ENCODE data around the gene SLC22A16. TPM values are rescaled to one million over a fixed set of nuclear protein-coding genes. Genes with fewer than 3 reads are reported as not detected.
"Not testable (repeated sequence)": the region's sequence is repeated elsewhere in the genome, so short reads cannot be mapped to it uniquely, and the experiment has no call there.

The SLC22A16 gene
- not detected in 2 replicates for total RNA-seq

GRCh38 chr6:110476046-110476849, at the start of gene SLC22A16:
Gene SLC22A16 (minus strand): TSS chr6:110476613. CDS start chr6:110476574, 39 bp downstream.
- intact Hi-C loops (cut with micrococcal nuclease), result no loop called here
- Mint-ChIP-seq H3K4me1 (peaks cover 6% of the 10 kb centered on the region), H3K27ac (no peak within 1 kb of the TSS), H3K9me3 (peaks cover 5% of the 10 kb centered on the region), H3K36me3 (ENCODE audit: low read depth) (no peaks in the 10 kb centered on the region), H3K27me3 (peaks cover 39% of the 10 kb centered on the region), H3K4me3 (peak within 1 kb of the TSS; percentile 64)
- no peak for DNase-seq

GRCh38 chr6:110525001-110525400, 48.6 kb upstream of the SLC22A16 start:
- Mint-ChIP-seq H3K9me3 (no peaks in the 10 kb centered on the region), H3K36me3 (ENCODE audit: low read depth) (no peaks in the 10 kb centered on the region), H3K27me3 (peaks cover 2% of the 10 kb centered on the region), H3K4me3 (no peak overlapping the region), H3K4me1 (peaks cover 9% of the 10 kb centered on the region), H3K27ac (no peak overlapping the region)
- DNase-seq, result no peak
- intact Hi-C loops (cut with micrococcal nuclease), result loop anchor here (5.0 kb wide), 2 partner anchors 292 to 682 kb away; partner anchors contain the start of gene CDK19

GRCh38 chr6:110524305-110524704, 47.9 kb upstream of the SLC22A16 start:
- DNase-seq, result no peak
- H3K27me3 Mint-ChIP-seq, result peaks cover 2% of the 10 kb centered on the region
- no peak overlapping the region for H3K4me3 Mint-ChIP-seq
- no peaks in the 10 kb centered on the region for H3K36me3 Mint-ChIP-seq (ENCODE audit: low read depth)
- intact Hi-C loops (cut with micrococcal nuclease), result no loop called here
- H3K27ac Mint-ChIP-seq, result no peak overlapping the region
- peaks cover 5% of the 10 kb centered on the region for H3K4me1 Mint-ChIP-seq
- H3K9me3 Mint-ChIP-seq, result no peaks in the 10 kb centered on the region

GRCh38 chr6:110523451-110524021, 47.1 kb upstream of the SLC22A16 start:
- H3K4me1 Mint-ChIP-seq, result no peaks in the 10 kb centered on the region
- no peak overlapping the region for H3K27ac Mint-ChIP-seq
- no peaks in the 10 kb centered on the region for H3K9me3 Mint-ChIP-seq
- H3K36me3 Mint-ChIP-seq (ENCODE audit: low read depth), result no peaks in the 10 kb centered on the region
- H3K4me3 Mint-ChIP-seq, result no peak overlapping the region
- peaks cover 2% of the 10 kb centered on the region for H3K27me3 Mint-ChIP-seq
- DNase-seq, result no peak
- intact Hi-C loops (cut with micrococcal nuclease), result no loop called here

- no peak for DNase-seq
- intact Hi-C loops (cut with micrococcal nuclease), result no loop called here
- Mint-ChIP-seq H3K9me3 (no peaks in the 10 kb centered on the region), H3K4me3 (no peak overlapping the region), H3K27ac (no peak overlapping the region), H3K27me3 (peaks cover 2% of the 10 kb centered on the region), H3K36me3 (ENCODE audit: low read depth) (no peaks in the 10 kb centered on the region), H3K4me1 (no peaks in the 10 kb centered on the region)
Measured at GRCh38 chr6:110522427-110522826, 46.0 kb upstream of the SLC22A16 start.

- Mint-ChIP-seq H3K27ac (no peak overlapping the region), H3K36me3 (ENCODE audit: low read depth) (no peaks in the 10 kb centered on the region), H3K27me3 (peaks cover 5% of the 10 kb centered on the region), H3K9me3 (no peaks in the 10 kb centered on the region), H3K4me1 (no peaks in the 10 kb centered on the region), H3K4me3 (no peak overlapping the region)
- DNase-seq, result no peak
- intact Hi-C loops (cut with micrococcal nuclease), result no loop called here
Measured at GRCh38 chr6:110520992-110521543, 44.7 kb upstream of the SLC22A16 start.

GRCh38 chr6:110520209-110520965, 44.0 kb upstream of the SLC22A16 start:
- H3K4me3 Mint-ChIP-seq, result no peak overlapping the region
- intact Hi-C loops (cut with micrococcal nuclease), result no loop called here
- no peaks in the 10 kb centered on the region for H3K36me3 Mint-ChIP-seq (ENCODE audit: low read depth)
- peaks cover 5% of the 10 kb centered on the region for H3K27me3 Mint-ChIP-seq
- no peaks in the 10 kb centered on the region for H3K4me1 Mint-ChIP-seq
- no peaks in the 10 kb centered on the region for H3K9me3 Mint-ChIP-seq
- no peak overlapping the region for H3K27ac Mint-ChIP-seq
- DNase-seq, result no peak

GRCh38 chr6:110517601-110518281, 41.3 kb upstream of the SLC22A16 start:
- no peaks in the 10 kb centered on the region for H3K4me1 Mint-ChIP-seq
- DNase-seq, result no peak
- intact Hi-C loops (cut with micrococcal nuclease), result no loop called here
- H3K9me3 Mint-ChIP-seq, result no peaks in the 10 kb centered on the region
- no peak overlapping the region for H3K27ac Mint-ChIP-seq
- no peak overlapping the region for H3K4me3 Mint-ChIP-seq
- H3K27me3 Mint-ChIP-seq, result peaks cover 17% of the 10 kb centered on the region
- H3K36me3 Mint-ChIP-seq (ENCODE audit: low read depth), result no peaks in the 10 kb centered on the region

GRCh38 chr6:110517034-110517433, 40.6 kb upstream of the SLC22A16 start:
- intact Hi-C loops (cut with micrococcal nuclease), result no loop called here
- Mint-ChIP-seq H3K4me3 (no peak overlapping the region), H3K27me3 (peaks cover 20% of the 10 kb centered on the region)

GRCh38 chr6:110514818-110515217, 38.4 kb upstream of the SLC22A16 start:
- no peaks in the 10 kb centered on the region for H3K36me3 Mint-ChIP-seq (ENCODE audit: low read depth)
- intact Hi-C loops (cut with micrococcal nuclease), result no loop called here
- peaks cover 24% of the 10 kb centered on the region for H3K27me3 Mint-ChIP-seq
- no peak overlapping the region for H3K4me3 Mint-ChIP-seq
- no peak for DNase-seq
- H3K9me3 Mint-ChIP-seq, result no peaks in the 10 kb centered on the region
- H3K4me1 Mint-ChIP-seq, result no peaks in the 10 kb centered on the region
- H3K27ac Mint-ChIP-seq, result no peak overlapping the region

More at GRCh38 chr6:110517034-110517433, 40.6 kb upstream of the SLC22A16 start:
- H3K9me3 Mint-ChIP-seq, result no peaks in the 10 kb centered on the region
- H3K4me1 Mint-ChIP-seq, result no peaks in the 10 kb centered on the region
- H3K27ac Mint-ChIP-seq, result no peak overlapping the region
- no peaks in the 10 kb centered on the region for H3K36me3 Mint-ChIP-seq (ENCODE audit: low read depth)
- no peak for DNase-seq

GRCh38 chr6:110512991-110513390, 36.6 kb upstream of the SLC22A16 start:
- H3K27ac Mint-ChIP-seq, result no peak overlapping the region
- H3K36me3 Mint-ChIP-seq (ENCODE audit: low read depth), result no peaks in the 10 kb centered on the region
- no peak for DNase-seq
- intact Hi-C loops (cut with micrococcal nuclease), result no loop called here
- H3K4me1 Mint-ChIP-seq, result no peaks in the 10 kb centered on the region
- no peak overlapping the region for H3K4me3 Mint-ChIP-seq
- H3K9me3 Mint-ChIP-seq, result no peaks in the 10 kb centered on the region
- peaks cover 28% of the 10 kb centered on the region for H3K27me3 Mint-ChIP-seq

- peaks cover 28% of the 10 kb centered on the region for H3K27me3 Mint-ChIP-seq
- H3K4me1 Mint-ChIP-seq; intact Hi-C loops (cut with micrococcal nuclease); H3K27ac Mint-ChIP-seq; H3K36me3 Mint-ChIP-seq (ENCODE audit: low read depth); DNase-seq; H3K9me3 Mint-ChIP-seq; H3K4me3 Mint-ChIP-seq: not testable (repeated sequence)
Measured at GRCh38 chr6:110512549-110512948, 36.1 kb upstream of the SLC22A16 start.

- no peak for DNase-seq
- intact Hi-C loops (cut with micrococcal nuclease), result no loop called here
- peaks cover 25% of the 10 kb centered on the region for H3K27me3 Mint-ChIP-seq
- no peaks in the 10 kb centered on the region for H3K9me3 Mint-ChIP-seq
- no peak overlapping the region for H3K4me3 Mint-ChIP-seq
- no peaks in the 10 kb centered on the region for H3K36me3 Mint-ChIP-seq (ENCODE audit: low read depth)
- no peak overlapping the region for H3K27ac Mint-ChIP-seq
- H3K4me1 Mint-ChIP-seq, result no peaks in the 10 kb centered on the region
Measured at GRCh38 chr6:110511401-110511800, 35.0 kb upstream of the SLC22A16 start.
